ENCODE results near the gene CDCP1.
A peak's percentile ranks its signal among the peaks of the same experiment; 100 is the strongest.

The CDCP1 gene

GRCh38 chr3:45145681-45146614, at the start of gene CDCP1:
TSS of gene CDCP1 (minus strand) at chr3:45146378. CDS start at chr3:45146287, 91 bp downstream.
- DNase-seq: peak; percentile 42

GRCh38 chr3:45194791-45195190, 48.6 kb upstream of the CDCP1 start:
- DNase-seq: no peak

GRCh38 chr3:45191924-45192417, 45.8 kb upstream of the CDCP1 start:
- DNase-seq: no peak

GRCh38 chr3:45191424-45191823, 45.2 kb upstream of the CDCP1 start:
- DNase-seq: no peak

GRCh38 chr3:45188719-45189659, 42.8 kb upstream of the CDCP1 start:
- DNase-seq: no peak

GRCh38 chr3:45187694-45188141, 41.5 kb upstream of the CDCP1 start:
- DNase-seq: no peak

- no peak for DNase-seq
Measured at GRCh38 chr3:45186871-45187270, 40.7 kb upstream of the CDCP1 start.

GRCh38 chr3:45185461-45185860, 39.3 kb upstream of the CDCP1 start:
- DNase-seq: no peak

- DNase-seq: no peak
Measured at GRCh38 chr3:45185052-45185451, 38.9 kb upstream of the CDCP1 start.

- DNase-seq: no peak
Measured at GRCh38 chr3:45183872-45184262, 37.7 kb upstream of the CDCP1 start.

- peak; percentile 55 for DNase-seq
Measured at GRCh38 chr3:45182915-45183871, 37.0 kb upstream of the CDCP1 start.

- no peak for DNase-seq
Measured at GRCh38 chr3:45181496-45181895, 35.3 kb upstream of the CDCP1 start.

- DNase-seq: no peak
Measured at GRCh38 chr3:45180899-45181298, 34.7 kb upstream of the CDCP1 start.

- DNase-seq: peak; percentile 60
Measured at GRCh38 chr3:45180051-45180450, 33.9 kb upstream of the CDCP1 start.

- DNase-seq: no peak
Measured at GRCh38 chr3:45179163-45179562, 33.0 kb upstream of the CDCP1 start.

GRCh38 chr3:45178183-45179023, 32.2 kb upstream of the CDCP1 start:
- DNase-seq: peak; percentile 63

- no peak for DNase-seq
Measured at GRCh38 chr3:45176912-45177311, 30.7 kb upstream of the CDCP1 start.

- DNase-seq: no peak
Measured at GRCh38 chr3:45174234-45174633, 28.1 kb upstream of the CDCP1 start.

- no peak for DNase-seq
Measured at GRCh38 chr3:45173776-45174175, 27.6 kb upstream of the CDCP1 start.

GRCh38 chr3:45171283-45171682, 25.1 kb upstream of the CDCP1 start:
- DNase-seq: no peak

- no peak for DNase-seq
Measured at GRCh38 chr3:45170096-45170495, 23.9 kb upstream of the CDCP1 start.
